Measurements from ENCODE around the gene SRP19. TPM values are rescaled to one million over a fixed set of nuclear protein-coding genes. Genes with fewer than 3 reads are reported as not detected.
A peak's percentile ranks its signal among the peaks of the same experiment; 100 is the strongest.
"Not testable (repeated sequence)": the region's sequence is repeated elsewhere in the genome, so short reads cannot be mapped to it uniquely, and the experiment has no call there.

The SRP19 gene
- total RNA-seq, 1 experiment from 2014 or later, result 99.6 TPM

GRCh38 chr5:112886975-112887374 lies 25.9 kb downstream of the SRP19 start:
- no peak for DNase-seq (ENCODE audit: unreplicated experiment)
- Mint-ChIP-seq H3K4me1 (ENCODE audit: insufficient read depth, unreplicated experiment) (no peaks in the 10 kb centered on the region), H3K27me3 (ENCODE audit: insufficient read depth, unreplicated experiment) (no peaks in the 10 kb centered on the region), H3K4me3 (ENCODE audit: unreplicated experiment) (no peak overlapping the region), H3K36me3 (ENCODE audit: insufficient read depth, unreplicated experiment) (peaks cover 16% of the 10 kb centered on the region), H3K9me3 (ENCODE audit: unreplicated experiment) (no peaks in the 10 kb centered on the region), H3K27ac (ENCODE audit: low read depth, unreplicated experiment) (no peak overlapping the region)
- BruUV-seq (replicated peaks), result no TSS peak
- ChIA-PET CTCF (interaction anchor here (0.9 to 1.4 kb wide), 2 partner anchors 8 to 27 kb away, joined by 4 read pairs; no protein-coding TSS in a partner anchor), POLR2A (interaction anchor here (0.6 kb wide), 1 partner anchor 11 kb away, joined by 3 read pairs; no protein-coding TSS in a partner anchor)
- no peak for TF ChIP-seq CTCF (IDR thresholded peaks at IDR 0.05; ENCODE audit: unreplicated experiment)
- intact Hi-C loops (cut with micrococcal nuclease), result no loop called here

GRCh38 chr5:112892066-112892465 lies 31.0 kb downstream of the SRP19 start:
- CTCF ChIA-PET; H3K27ac Mint-ChIP-seq (ENCODE audit: low read depth, unreplicated experiment); DNase-seq (ENCODE audit: unreplicated experiment); H3K4me3 Mint-ChIP-seq (ENCODE audit: unreplicated experiment); H3K9me3 Mint-ChIP-seq (ENCODE audit: unreplicated experiment); intact Hi-C loops (cut with micrococcal nuclease); H3K4me1 Mint-ChIP-seq (ENCODE audit: insufficient read depth, unreplicated experiment); H3K27me3 Mint-ChIP-seq (ENCODE audit: insufficient read depth, unreplicated experiment): not testable (repeated sequence)
- peaks cover 54% of the 10 kb centered on the region for H3K36me3 Mint-ChIP-seq (ENCODE audit: insufficient read depth, unreplicated experiment)
- TSS peak; percentile 27 for BruUV-seq (replicated peaks)
- POLR2A ChIA-PET, result interaction anchor here (1.0 to 2.0 kb wide), 2 partner anchors 10 to 14 kb away, joined by 4 read pairs; no protein-coding TSS in a partner anchor

- no peak for DNase-seq (ENCODE audit: unreplicated experiment)
- POLR2A ChIA-PET, result interaction anchor here (0.6 kb wide), 1 partner anchor 458 kb away, joined by 3 read pairs; no protein-coding TSS in a partner anchor
- no peaks in the 10 kb centered on the region for H3K27me3 Mint-ChIP-seq (ENCODE audit: insufficient read depth, unreplicated experiment)
- CTCF ChIA-PET, result no interaction called here
- no peak for TF ChIP-seq CTCF (IDR thresholded peaks at IDR 0.05; ENCODE audit: unreplicated experiment)
- intact Hi-C loops (cut with micrococcal nuclease), result no loop called here
- no peaks in the 10 kb centered on the region for H3K4me1 Mint-ChIP-seq (ENCODE audit: insufficient read depth, unreplicated experiment)
- H3K4me3 Mint-ChIP-seq (ENCODE audit: unreplicated experiment), result no peak overlapping the region
- H3K36me3 Mint-ChIP-seq (ENCODE audit: insufficient read depth, unreplicated experiment), result peaks cover 57% of the 10 kb centered on the region
- no peak overlapping the region for H3K27ac Mint-ChIP-seq (ENCODE audit: low read depth, unreplicated experiment)
- H3K9me3 Mint-ChIP-seq (ENCODE audit: unreplicated experiment), result no peaks in the 10 kb centered on the region
- BruUV-seq (replicated peaks), result no TSS peak
These were observed 31.7 kb downstream of the SRP19 start for GRCh38 chr5:112892776-112893175.

- no TSS peak for BruUV-seq (replicated peaks)
- no peak overlapping the region for H3K4me3 Mint-ChIP-seq (ENCODE audit: unreplicated experiment)
- DNase-seq (ENCODE audit: unreplicated experiment), result no peak
- no peaks in the 10 kb centered on the region for H3K27me3 Mint-ChIP-seq (ENCODE audit: insufficient read depth, unreplicated experiment)
- no peak for TF ChIP-seq CTCF (IDR thresholded peaks at IDR 0.05; ENCODE audit: unreplicated experiment)
- intact Hi-C loops (cut with micrococcal nuclease), result no loop called here
- CTCF ChIA-PET, result interaction anchor here (0.7 to 1.2 kb wide), 5 partner anchors 8 to 345 kb away, joined by 3 to 4 read pairs (median 3); no protein-coding TSS in a partner anchor
- H3K36me3 Mint-ChIP-seq (ENCODE audit: insufficient read depth, unreplicated experiment), result peaks cover 78% of the 10 kb centered on the region
- POLR2A ChIA-PET, result interaction anchor here (0.6 to 2.1 kb wide), 6 partner anchors 9 to 260 kb away, joined by 3 to 10 read pairs (median 4); no protein-coding TSS in a partner anchor
- no peaks in the 10 kb centered on the region for H3K4me1 Mint-ChIP-seq (ENCODE audit: insufficient read depth, unreplicated experiment)
- no peaks in the 10 kb centered on the region for H3K9me3 Mint-ChIP-seq (ENCODE audit: unreplicated experiment)
- H3K27ac Mint-ChIP-seq (ENCODE audit: low read depth, unreplicated experiment), result no peak overlapping the region
These were observed 34.6 kb downstream of the SRP19 start for GRCh38 chr5:112895682-112896081.
